Testis (tissue), 2 donors: Measurements from ENCODE around the gene PLXDC2.

Source experiments
- POLR2A ChIP-seq: fragments of 450-650 bp; IDR thresholded peaks from one replicate; pipeline ENCODE4 v1.6.1; 2017; ENCODE audit warnings: antibody characterized with exemption, mild to moderate bottlenecking, moderate library complexity
- TF ChIP-seq, protein P1 (sequence below), 3 experiments: fragments of 450-650 bp in 2 of 3; fragments of 200-600 bp in 1 of 3; sonication (generic) in 1 of 3; IDR thresholded peaks; one replicate each; pipeline ENCODE4 v1.5.1; 2016 to 2019; ENCODE audit warnings: antibody characterized with exemption in 3 of 3, mild to moderate bottlenecking in 2 of 3, moderate library complexity in 1 of 3

DNA sequence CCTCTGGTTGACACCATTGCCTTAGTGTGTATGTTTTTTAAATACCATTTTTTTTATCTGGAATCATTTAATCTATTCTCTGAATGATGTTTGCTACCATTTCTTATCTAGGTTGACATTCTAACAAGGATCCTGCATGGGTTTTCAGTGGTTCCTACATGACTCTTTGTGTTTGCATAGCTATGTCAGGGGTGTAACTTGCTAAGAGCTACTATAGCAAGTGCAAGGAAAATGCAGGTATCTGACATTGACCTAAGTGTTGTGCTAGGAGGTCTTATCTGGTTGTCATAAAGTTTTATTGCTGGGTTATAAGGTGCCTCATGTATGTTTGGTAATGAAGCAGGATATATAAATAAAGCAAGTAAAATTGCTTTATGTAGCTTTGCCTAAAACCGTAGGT is 183.2 kb downstream of the PLXDC2 start:
- TF ChIP-seq, protein P1, sequence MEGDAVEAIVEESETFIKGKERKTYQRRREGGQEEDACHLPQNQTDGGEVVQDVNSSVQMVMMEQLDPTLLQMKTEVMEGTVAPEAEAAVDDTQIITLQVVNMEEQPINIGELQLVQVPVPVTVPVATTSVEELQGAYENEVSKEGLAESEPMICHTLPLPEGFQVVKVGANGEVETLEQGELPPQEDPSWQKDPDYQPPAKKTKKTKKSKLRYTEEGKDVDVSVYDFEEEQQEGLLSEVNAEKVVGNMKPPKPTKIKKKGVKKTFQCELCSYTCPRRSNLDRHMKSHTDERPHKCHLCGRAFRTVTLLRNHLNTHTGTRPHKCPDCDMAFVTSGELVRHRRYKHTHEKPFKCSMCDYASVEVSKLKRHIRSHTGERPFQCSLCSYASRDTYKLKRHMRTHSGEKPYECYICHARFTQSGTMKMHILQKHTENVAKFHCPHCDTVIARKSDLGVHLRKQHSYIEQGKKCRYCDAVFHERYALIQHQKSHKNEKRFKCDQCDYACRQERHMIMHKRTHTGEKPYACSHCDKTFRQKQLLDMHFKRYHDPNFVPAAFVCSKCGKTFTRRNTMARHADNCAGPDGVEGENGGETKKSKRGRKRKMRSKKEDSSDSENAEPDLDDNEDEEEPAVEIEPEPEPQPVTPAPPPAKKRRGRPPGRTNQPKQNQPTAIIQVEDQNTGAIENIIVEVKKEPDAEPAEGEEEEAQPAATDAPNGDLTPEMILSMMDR (IDR thresholded peaks at IDR 0.05): no peak
- no peak for TF ChIP-seq POLR2A
